Sigmoid colon (tissue), 4 donors: ENCODE results near the gene ZNF705A.

Experiments
- CTCF ChIP-seq, 4 experiments: fragments of 450-650 bp in 3 of 4; fragments of 200-600 bp in 1 of 4; IDR thresholded peaks; one replicate each; pipeline ENCODE4 v1.5.1; 2016 to 2019; ENCODE audit warnings: antibody characterized with exemption in 4 of 4, mild to moderate bottlenecking in 3 of 4, moderate library complexity in 2 of 4
- EP300 ChIP-seq, 4 donors: sonication (generic); formaldehyde crosslinking; IDR thresholded peaks; one replicate each; pipeline ENCODE4 v1.6.1; 2017; ENCODE audit warnings: antibody characterized with exemption in 4 of 4
- POLR2AphosphoS5 ChIP-seq, 4 donors: sonication (generic); formaldehyde crosslinking; IDR thresholded peaks; one replicate each; pipeline ENCODE4 v1.6.1; 2017; ENCODE audit warnings: antibody characterized with exemption in 4 of 4

- TF ChIP-seq EP300 (IDR thresholded peaks at IDR 0.05), result no peak
- no peak for TF ChIP-seq CTCF (IDR thresholded peaks at IDR 0.05)
- no peak for TF ChIP-seq POLR2AphosphoS5 (IDR thresholded peaks at IDR 0.05)
These were observed 2.3 kb upstream of the ZNF705A start for GRCh38 chr12:8154526-8154925.
